Endothelial cell of umbilical vein (primary cell): Measurements from ENCODE around the gene RARRES2. TPM values are rescaled to one million over a fixed set of nuclear protein-coding genes. Genes with fewer than 3 reads are reported as not detected.

Experiments used
- BruUV-seq: library from RNA; stranded (reverse); fragments of 400-500 nt; replicated peaks from 2 replicates; lab custom pipeline; 2021; lab: Mats Ljungman, UMichigan
- CTCF ChIA-PET: fragments of 300-600, 350-600 bp; sonication (Branson Sonifier 250); formaldehyde crosslinking; loops from one replicate; lab custom pipeline; 2021; ENCODE audit warnings: antibody characterized with exemption, inconsistent platforms; lab: Charles Lee
- POLR2A ChIA-PET: fragments of 300-600, 350-600 bp; sonication (Branson Sonifier 250); formaldehyde crosslinking; loops from one replicate; lab custom pipeline; 2021; ENCODE audit warnings: antibody characterized with exemption, inconsistent platforms; lab: Charles Lee
- DNase-seq: peaks from one replicate; pipeline ENCODE4 v3.0.0-alpha.2; 2011; ENCODE audit warnings: low read depth, low spot score
- FAIRE-seq: peaks from 2 replicates; lab custom pipeline; 2011; peaks lifted over from hg19 to GRCh38; lab: Jason Lieb, UNC
- H2AFZ ChIP-seq: 2 replicates; pipeline ENCODE4 v1.6.0; 2012; ENCODE audit warnings: low read depth, low read length, control low read depth, inconsistent platforms
- H3K27ac ChIP-seq: 2 replicates; pipeline ENCODE4 v1.5.1; 2011; ENCODE audit warnings: low read depth, mild to moderate bottlenecking, control low read depth, low read length, moderate library complexity; ENCODE audit not compliant: insufficient read depth
- H3K27me3 ChIP-seq, 2 experiments: 2 replicates each; pipeline versions ENCODE4 v1.6.0 to v1.6.1; 2011; ENCODE audit warnings: low read length in 2 of 2, mixed read lengths in 1 of 2; ENCODE audit not compliant: control insufficient read depth in 2 of 2, insufficient read depth in 2 of 2
- H3K36me3 ChIP-seq, 2 experiments: 2 replicates in 1 of 2; 3 replicates in 1 of 2; pipeline ENCODE4 v1.5.1; 2011; ENCODE audit warnings: low read length in 2 of 2, mild to moderate bottlenecking in 1 of 2, moderate library complexity in 1 of 2; ENCODE audit not compliant: control insufficient read depth in 2 of 2, insufficient read depth in 2 of 2; ENCODE audit errors: extremely low read depth in 1 of 2
- H3K4me1 ChIP-seq: 3 replicates; pipeline ENCODE4 v1.5.1; 2011; ENCODE audit warnings: mild to moderate bottlenecking, low read length; ENCODE audit not compliant: control insufficient read depth, insufficient read depth; ENCODE audit errors: extremely low read depth
- H3K4me2 ChIP-seq: 2 replicates; pipeline ENCODE4 v1.6.1; 2011; ENCODE audit warnings: low read length, control low read depth, mixed read lengths; ENCODE audit not compliant: insufficient read depth
- H3K4me3 ChIP-seq, 3 experiments: fragments of 200-600 bp in 1 of 3; sonication (generic), shearing (Covaris generic) in 1 of 3; replicated peaks in 1 of 3; 2 replicates each; pipeline ENCODE4 v1.5.1; 2011 to 2016; ENCODE audit warnings: control low read depth in 3 of 3, low read length in 3 of 3, mild to moderate bottlenecking in 2 of 3, inconsistent platforms in 1 of 3, low read depth in 1 of 3, moderate library complexity in 1 of 3; ENCODE audit not compliant: insufficient read depth in 1 of 3
- H3K79me2 ChIP-seq: 2 replicates; pipeline ENCODE4 v1.6.0; 2012; ENCODE audit warnings: low read length, inconsistent platforms; ENCODE audit not compliant: control insufficient read depth, insufficient read depth
- H3K9ac ChIP-seq: replicated peaks from 2 replicates; pipeline ENCODE3; 2011; ENCODE audit warnings: low read length, control low read depth; ENCODE audit not compliant: insufficient read depth; ENCODE audit errors: extremely low read depth
- H3K9me1 ChIP-seq: replicated peaks from 3 replicates; pipeline ENCODE4 v1.6.0; 2011; ENCODE audit warnings: mild to moderate bottlenecking, low read length; ENCODE audit not compliant: control insufficient read depth, insufficient read depth; ENCODE audit errors: extremely low read depth
- H3K9me3 ChIP-seq: replicated peaks from 2 replicates; pipeline ENCODE4 v1.5.1; 2012; ENCODE audit warnings: low read length, inconsistent platforms; ENCODE audit not compliant: control insufficient read depth, insufficient read depth
- H4K20me1 ChIP-seq: replicated peaks from 2 replicates; pipeline ENCODE3; 2011; ENCODE audit warnings: mild to moderate bottlenecking, low read length; ENCODE audit not compliant: control insufficient read depth, insufficient read depth; ENCODE audit errors: extremely low read depth
- EZH2 ChIP-seq: IDR thresholded peaks from 2 replicates; pipeline ENCODE4 v1.6.1; 2012; ENCODE audit warnings: borderline replicate concordance, low read depth, mild to moderate bottlenecking, moderate library complexity, low read length, inconsistent platforms; ENCODE audit not compliant: severe bottlenecking
- GATA2 ChIP-seq: IDR thresholded peaks from 2 replicates; pipeline ENCODE4 v1.7.0; 2011; ENCODE audit warnings: low read depth, mild to moderate bottlenecking, moderate library complexity, mixed read lengths, low read length; ENCODE audit not compliant: insufficient read length, insufficient read depth
- MYC ChIP-seq: IDR thresholded peaks from one replicate; pipeline ENCODE4 v1.6.1; 2011; ENCODE audit warnings: mild to moderate bottlenecking, low read depth, low read length
- POLR2AphosphoS5 ChIP-seq: IDR thresholded peaks from 2 replicates; pipeline ENCODE4 v1.6.1; 2012; ENCODE audit warnings: low read depth, mild to moderate bottlenecking, control low read depth, low read length, moderate library complexity; ENCODE audit not compliant: insufficient read depth
- dilution Hi-C: fragments of 300-500 bp; cut with MboI; formaldehyde crosslinking; loops from one replicate; pipeline ENCODE4 v1.15.0; 2019; ENCODE audit warnings: low sequenced_read_pairs; ENCODE audit not compliant: extremely low pct_ligation_motif_present
- intact Hi-C: fragments of 100-400 bp; cut with micrococcal nuclease; formaldehyde crosslinking; loops from one replicate; pipeline ENCODE4 v1.10.0; 2022
- polyA plus RNA-seq, 4 experiments: library from polyadenylated mRNA; depleted of rRNA in 3 of 4; stranded (reverse) in 3 of 4; unstranded in 1 of 4; fragments of >200 nt; gene quantifications; 2 replicates each; pipeline versions ENCODE4 v1.2.1 to v1.2.3, GENCODE V29; 2011 to 2012; ENCODE audit warnings: missing spikeins in 1 of 4
- total RNA-seq: library from RNA; stranded (reverse); gene quantifications from 2 replicates; pipeline ENCODE4 v1.2.3, GENCODE V29; 2021

Gene RARRES2
- total and polyA plus RNA-seq, 2 donors (not counting 3 experiments of a cell fraction or from before 2014, with no cell fraction given), result not detected

GRCh38 chr7:150361807-150362621 is 20.6 kb upstream of the RARRES2 start:
- dilution Hi-C loops, result no loop called here
- BruUV-seq, result no TSS peak
- intact Hi-C loops, result no loop called here
- Histone ChIP-seq H4K20me1 (no peaks in the 10 kb centered on the region), H3K79me2 (no peaks in the 10 kb centered on the region), H3K4me1 (peaks cover 9% of the 10 kb centered on the region), H3K27ac (no peak overlapping the region), H3K9ac (no peak overlapping the region), H3K4me3 (no peak overlapping the region), H2AFZ (no peak overlapping the region), H3K27me3 (no peaks in the 10 kb centered on the region), H3K36me3 (no peaks in the 10 kb centered on the region), H3K9me3 (no peaks in the 10 kb centered on the region), H3K4me2 (no peak overlapping the region), H3K9me1 (no peaks in the 10 kb centered on the region)
- FAIRE-seq (no peak), DNase-seq (no peak)
- ChIA-PET CTCF (interaction anchor here (0.8 to 1.0 kb wide), 2 partner anchors 12 to 87 kb away, joined by 3 to 4 read pairs; no protein-coding TSS in a partner anchor), POLR2A (no interaction called here)
- TF ChIP-seq POLR2AphosphoS5, result no peak
- no peak for TF ChIP-seq MYC
- TF ChIP-seq EZH2, result no peak
- no peak for TF ChIP-seq GATA2

- no peak overlapping the region for H3K4me3 ChIP-seq
- dilution Hi-C loops (no loop called here), intact Hi-C loops (no loop called here)
- no peaks in the 10 kb centered on the region for H3K36me3 ChIP-seq
- H3K9ac ChIP-seq, result no peak overlapping the region
- BruUV-seq, result no TSS peak
- no peaks in the 10 kb centered on the region for H3K9me3 ChIP-seq
- H3K27ac ChIP-seq, result no peak overlapping the region
- H3K27me3 ChIP-seq, result no peaks in the 10 kb centered on the region
- TF ChIP-seq MYC, result no peak
- CTCF ChIA-PET, result interaction anchor here (0.8 kb wide), 1 partner anchor 88 kb away, joined by 3 read pairs; no protein-coding TSS in a partner anchor
- no peak overlapping the region for H2AFZ ChIP-seq
- POLR2A ChIA-PET, result no interaction called here
- H3K4me1 ChIP-seq, result peaks cover 9% of the 10 kb centered on the region
- DNase-seq (no peak), FAIRE-seq (no peak)
- no peaks in the 10 kb centered on the region for H3K79me2 ChIP-seq
- no peaks in the 10 kb centered on the region for H4K20me1 ChIP-seq
- H3K9me1 ChIP-seq, result no peaks in the 10 kb centered on the region
- no peak overlapping the region for H3K4me2 ChIP-seq
Observed at GRCh38 chr7:150361402-150361801, 20.0 kb upstream of the RARRES2 start.
